Choroid plexus epithelial cell (primary cell): ENCODE results near the gene PHKB.
A peak's percentile ranks its signal among the peaks of the same experiment; 100 is the strongest.
"Not testable (repeated sequence)": the region's sequence is repeated elsewhere in the genome, so short reads cannot be mapped to it uniquely, and the experiment has no call there.

Experiments
- DNase-seq: peaks from one replicate; pipeline ENCODE4 v3.0.0-alpha.2; 2010; ENCODE audit warnings: low read depth
- H3K4me3 ChIP-seq: 2 replicates; pipeline ENCODE4 v1.5.1; 2011; ENCODE audit warnings: low read depth, mild to moderate bottlenecking, control low read depth, low read length, moderate library complexity
- TF ChIP-seq, protein P1 (sequence below): conservative IDR thresholded peaks from 2 replicates; pipeline ENCODE4 v1.5.1; 2011; ENCODE audit warnings: low read depth, mild to moderate bottlenecking, control low read depth, inconsistent platforms, low read length, moderate library complexity

The PHKB gene

DNA sequence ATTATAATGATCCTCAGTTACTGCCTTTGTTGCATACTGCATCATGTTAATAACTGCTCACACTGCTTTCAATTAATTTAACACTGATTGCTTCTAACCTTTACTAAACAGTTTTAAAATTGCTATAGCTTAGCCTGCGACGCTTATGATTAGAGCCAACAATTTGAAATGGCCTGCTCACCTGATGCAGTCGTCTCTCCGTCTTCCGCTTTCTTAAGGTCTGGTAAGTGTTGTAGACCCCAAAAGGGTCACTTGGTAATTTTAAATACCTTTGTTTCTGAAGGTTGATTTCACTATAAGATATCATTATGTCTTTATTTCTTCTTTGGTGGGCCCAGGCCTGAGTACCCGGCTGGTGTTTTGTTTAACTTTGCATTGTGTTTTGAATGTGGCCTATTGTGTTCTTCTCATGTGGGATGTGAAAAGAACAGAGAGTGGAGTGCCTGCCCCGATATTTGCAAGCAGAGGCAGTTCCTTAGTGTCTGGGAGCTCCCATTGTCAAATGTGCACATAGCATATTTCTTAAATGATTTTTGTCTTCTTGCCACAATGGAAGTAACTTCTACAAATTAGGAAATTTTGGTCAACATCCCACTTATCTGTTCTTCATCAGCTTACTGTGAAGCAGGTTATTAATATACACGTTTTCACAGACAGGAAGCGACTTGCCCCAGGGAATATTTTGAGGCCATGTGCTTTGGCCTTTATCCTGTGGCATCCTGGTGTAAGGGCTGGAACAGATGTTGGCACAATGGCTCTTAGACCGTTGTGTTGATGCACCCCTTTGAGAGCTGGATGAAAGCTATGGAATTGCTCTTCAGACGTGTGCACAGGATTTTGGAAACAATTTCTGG, 2.9 kb downstream of the PHKB start:
- DNase-seq, result no peak
- no peak overlapping the region for H3K4me3 ChIP-seq
- TF ChIP-seq, protein P1, sequence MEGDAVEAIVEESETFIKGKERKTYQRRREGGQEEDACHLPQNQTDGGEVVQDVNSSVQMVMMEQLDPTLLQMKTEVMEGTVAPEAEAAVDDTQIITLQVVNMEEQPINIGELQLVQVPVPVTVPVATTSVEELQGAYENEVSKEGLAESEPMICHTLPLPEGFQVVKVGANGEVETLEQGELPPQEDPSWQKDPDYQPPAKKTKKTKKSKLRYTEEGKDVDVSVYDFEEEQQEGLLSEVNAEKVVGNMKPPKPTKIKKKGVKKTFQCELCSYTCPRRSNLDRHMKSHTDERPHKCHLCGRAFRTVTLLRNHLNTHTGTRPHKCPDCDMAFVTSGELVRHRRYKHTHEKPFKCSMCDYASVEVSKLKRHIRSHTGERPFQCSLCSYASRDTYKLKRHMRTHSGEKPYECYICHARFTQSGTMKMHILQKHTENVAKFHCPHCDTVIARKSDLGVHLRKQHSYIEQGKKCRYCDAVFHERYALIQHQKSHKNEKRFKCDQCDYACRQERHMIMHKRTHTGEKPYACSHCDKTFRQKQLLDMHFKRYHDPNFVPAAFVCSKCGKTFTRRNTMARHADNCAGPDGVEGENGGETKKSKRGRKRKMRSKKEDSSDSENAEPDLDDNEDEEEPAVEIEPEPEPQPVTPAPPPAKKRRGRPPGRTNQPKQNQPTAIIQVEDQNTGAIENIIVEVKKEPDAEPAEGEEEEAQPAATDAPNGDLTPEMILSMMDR, result no peak

DNA sequence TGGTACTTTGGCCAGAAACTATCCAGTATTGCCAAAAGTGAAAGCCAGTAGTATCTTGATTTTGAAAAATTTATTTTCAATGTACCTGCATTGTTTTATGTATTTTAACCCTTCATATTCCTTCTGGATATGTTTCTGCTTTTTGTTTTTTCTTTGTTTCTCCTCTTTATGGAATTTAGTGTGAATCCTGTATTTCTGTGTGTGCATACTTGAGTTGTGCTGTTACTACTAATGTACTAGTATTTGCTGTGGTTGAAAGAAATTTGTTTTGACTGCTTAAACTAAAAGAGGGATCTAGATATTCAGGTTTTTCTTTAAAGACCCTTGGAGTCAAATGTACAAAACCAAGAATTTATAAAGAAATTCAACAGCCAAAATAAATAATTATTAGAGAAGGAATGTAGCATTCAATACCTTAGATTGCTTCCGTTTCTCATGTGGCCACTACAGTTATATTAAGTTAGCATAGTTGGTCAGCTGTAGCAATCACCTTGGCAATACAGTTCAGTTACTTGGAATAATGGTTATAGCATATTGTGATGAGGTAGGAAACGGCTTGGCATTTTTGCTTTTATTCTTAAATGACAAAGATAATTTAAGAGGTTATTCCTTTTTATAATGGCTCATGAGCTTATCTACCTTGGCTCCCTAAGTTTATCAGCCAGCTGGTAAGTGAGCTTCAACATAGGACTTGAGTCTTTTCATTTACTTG, 4.9 kb downstream of the PHKB start:
- DNase-seq, result no peak
- TF ChIP-seq, protein P1, result no peak
- no peak overlapping the region for H3K4me3 ChIP-seq

DNA sequence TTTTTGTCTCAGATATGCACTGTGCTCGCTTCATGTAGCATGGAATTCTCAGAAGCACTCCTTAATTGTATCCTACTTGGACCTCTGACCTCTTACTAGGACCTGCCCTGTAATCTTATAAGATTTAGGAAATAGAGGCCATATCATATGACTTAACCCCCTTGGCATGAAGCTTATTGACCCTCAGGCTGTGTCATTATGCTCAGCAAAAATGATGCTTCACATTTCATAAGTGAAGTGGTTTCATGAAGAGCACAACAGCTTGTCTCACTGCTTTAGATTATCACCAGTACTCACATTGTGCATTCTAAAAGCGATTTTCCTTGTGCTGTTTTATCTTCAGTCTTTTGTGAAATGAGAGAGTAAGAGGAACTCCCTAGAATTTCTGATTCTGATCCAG, 6.4 kb downstream of the PHKB start:
- no peak overlapping the region for H3K4me3 ChIP-seq
- DNase-seq, result no peak
- TF ChIP-seq, protein P1, result no peak

DNA sequence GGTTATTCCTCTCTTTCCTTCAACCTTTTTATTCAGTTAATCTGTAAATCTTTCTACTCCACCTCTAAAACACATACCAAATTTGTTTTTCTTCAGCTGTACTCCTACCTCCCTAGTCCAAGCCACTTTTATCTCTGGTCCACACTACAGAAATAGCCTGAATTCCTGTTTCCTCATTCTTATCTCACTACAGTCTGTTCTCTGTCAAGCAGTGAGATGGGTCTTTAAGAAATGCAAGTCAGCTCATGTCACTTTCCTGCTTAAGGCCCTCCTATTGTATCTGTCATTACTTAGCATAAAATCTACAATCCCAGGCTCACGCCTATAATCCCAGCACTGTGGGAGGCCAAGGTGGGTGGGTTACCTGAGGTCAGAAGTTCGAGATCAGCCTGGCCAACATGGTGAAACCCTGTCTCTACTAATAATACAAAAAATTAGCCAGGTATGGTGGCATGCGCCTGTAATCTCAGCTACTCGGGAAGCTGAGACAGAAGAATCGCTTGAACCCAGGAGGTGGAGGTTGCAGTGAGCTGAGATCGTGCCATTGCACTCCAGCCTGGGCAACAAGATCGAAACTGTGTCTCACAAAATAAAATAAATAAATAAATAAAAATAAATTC, 7.0 kb downstream of the PHKB start:
- peak; percentile 30 for DNase-seq
- H3K4me3 ChIP-seq, result not testable (repeated sequence)

DNA sequence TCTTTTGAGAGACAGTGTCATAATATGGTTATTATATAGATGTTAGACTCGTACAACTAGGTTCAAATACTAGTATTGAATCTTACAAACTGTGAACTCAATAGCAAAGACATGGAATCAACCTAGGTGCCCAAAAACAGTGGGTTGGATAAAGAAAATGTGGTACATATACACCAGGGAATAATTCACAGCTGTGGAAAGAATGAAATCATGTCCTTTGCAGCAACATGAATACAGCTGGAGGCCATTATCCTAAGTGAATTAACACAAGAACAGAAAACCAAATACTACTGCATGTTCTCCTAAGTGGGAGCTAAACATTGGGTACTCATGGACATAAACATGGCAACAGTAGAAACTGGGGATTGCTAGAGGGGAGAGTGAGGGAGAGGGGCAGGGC, 8.1 kb downstream of the PHKB start:
- H3K4me3 ChIP-seq, result no peak overlapping the region
- no peak for DNase-seq
- TF ChIP-seq, protein P1, result no peak

DNA sequence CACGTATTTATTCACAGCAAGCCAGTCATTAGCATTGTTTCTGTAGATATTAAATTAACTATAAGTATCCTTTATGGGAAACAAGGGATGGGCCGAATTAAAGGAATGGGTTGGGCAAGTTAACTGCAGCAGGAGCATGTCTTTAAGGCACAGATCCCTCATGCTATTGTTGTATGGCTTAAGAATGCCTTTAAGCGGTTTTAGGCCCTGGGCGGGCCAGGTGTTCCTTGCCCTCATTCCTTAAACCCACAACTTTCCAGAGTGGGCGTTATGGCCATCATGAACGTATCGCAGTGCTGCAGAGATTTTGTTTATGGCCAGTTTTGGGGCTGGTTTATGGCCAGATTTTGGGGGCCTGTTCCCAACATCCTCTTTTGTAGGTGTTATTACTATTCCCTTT, 9.1 kb downstream of the PHKB start:
- no peak for DNase-seq
- no peak overlapping the region for H3K4me3 ChIP-seq
- TF ChIP-seq, protein P1, result no peak

DNA sequence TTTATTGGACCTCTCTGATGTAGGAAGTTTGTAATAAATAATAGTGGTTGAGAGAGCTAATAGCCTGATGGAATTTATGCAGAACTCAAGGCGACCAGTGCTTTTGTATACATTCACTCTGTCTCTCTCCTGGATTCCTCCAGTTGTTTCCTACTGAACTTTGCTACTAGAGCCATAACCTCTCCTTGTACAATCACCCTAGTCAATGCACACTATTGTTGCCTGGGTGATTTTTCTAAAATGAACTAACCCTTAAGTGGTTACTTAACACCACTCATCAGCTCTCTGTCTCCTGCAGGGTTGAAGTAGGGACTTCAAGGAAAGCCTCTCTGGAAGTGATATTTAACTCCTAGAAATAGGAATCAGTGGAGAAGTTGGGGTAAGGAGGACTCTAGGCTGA, 9.7 kb downstream of the PHKB start:
- no peak overlapping the region for H3K4me3 ChIP-seq
- TF ChIP-seq, protein P1, result no peak
- DNase-seq, result no peak

DNA sequence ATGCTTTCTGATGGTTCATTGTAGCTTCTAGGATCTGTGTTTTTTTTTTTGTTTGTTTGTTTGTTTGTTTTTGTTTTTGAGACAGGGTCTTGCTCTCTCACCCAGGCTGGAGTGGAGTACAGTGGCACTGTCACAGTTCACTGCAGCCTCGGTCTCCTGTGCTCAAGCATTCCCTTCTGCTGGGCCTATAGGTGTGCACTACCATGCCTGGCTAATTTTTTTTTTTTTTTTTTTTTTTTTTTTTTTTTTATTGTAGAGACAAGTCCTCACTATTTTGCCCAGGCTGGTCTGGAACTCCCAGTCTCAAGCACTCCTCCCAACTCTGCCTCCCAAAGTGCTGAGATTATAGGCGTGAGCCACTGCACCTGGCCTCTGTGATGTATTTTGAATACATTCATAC, 11.9 kb downstream of the PHKB start:
- not testable (repeated sequence) for H3K4me3 ChIP-seq, DNase-seq
